ENCODE data around the gene FBH1. TPM values are rescaled to one million over a fixed set of nuclear protein-coding genes. Genes with fewer than 3 reads are reported as not detected.

FBH1 gene
- total and polyA plus RNA-seq, 9 of the 15 experiments (the other 6 are each of a cell fraction or from before 2014, with no cell fraction given), result 13.4 to 108 (median 77.8) TPM

GRCh38 chr10:5902511-5903274, 12.7 kb downstream of the FBH1 start (continued):
- TF ChIP-seq ZNF398 (CRISPR knock-in tag; IDR thresholded peaks at IDR 0.05), result no peak
- TF ChIP-seq RNF2 (IDR thresholded peaks at IDR 0.05), result no peak
- no peak for TF ChIP-seq ZNF436 (CRISPR knock-in tag; IDR thresholded peaks at IDR 0.05)
- TF ChIP-seq HIVEP1 (CRISPR knock-in tag; IDR thresholded peaks at IDR 0.05), result no peak
- TF ChIP-seq BACH1 (tag; IDR thresholded peaks at IDR 0.05), result no peak
- no peak for TF ChIP-seq ZNF609 (CRISPR knock-in tag; IDR thresholded peaks at IDR 0.05; ENCODE audit: borderline replicate concordance)

All from K562 (cell line).